HG02678 (cell line): ENCODE results near the gene AQP3.
A peak's percentile ranks its signal among the peaks of the same experiment; 100 is the strongest.
"Not testable (repeated sequence)": the region's sequence is repeated elsewhere in the genome, so short reads cannot be mapped to it uniquely, and the experiment has no call there.

Experiments
- ATAC-seq: cut with Tn5 transposase; IDR thresholded peaks from one replicate; pipeline ENCODE4 v1.9.1; 2021; ENCODE audit warnings: mild to moderate bottlenecking, moderate library complexity; ENCODE audit not compliant: unreplicated experiment

AQP3 gene

DNA sequence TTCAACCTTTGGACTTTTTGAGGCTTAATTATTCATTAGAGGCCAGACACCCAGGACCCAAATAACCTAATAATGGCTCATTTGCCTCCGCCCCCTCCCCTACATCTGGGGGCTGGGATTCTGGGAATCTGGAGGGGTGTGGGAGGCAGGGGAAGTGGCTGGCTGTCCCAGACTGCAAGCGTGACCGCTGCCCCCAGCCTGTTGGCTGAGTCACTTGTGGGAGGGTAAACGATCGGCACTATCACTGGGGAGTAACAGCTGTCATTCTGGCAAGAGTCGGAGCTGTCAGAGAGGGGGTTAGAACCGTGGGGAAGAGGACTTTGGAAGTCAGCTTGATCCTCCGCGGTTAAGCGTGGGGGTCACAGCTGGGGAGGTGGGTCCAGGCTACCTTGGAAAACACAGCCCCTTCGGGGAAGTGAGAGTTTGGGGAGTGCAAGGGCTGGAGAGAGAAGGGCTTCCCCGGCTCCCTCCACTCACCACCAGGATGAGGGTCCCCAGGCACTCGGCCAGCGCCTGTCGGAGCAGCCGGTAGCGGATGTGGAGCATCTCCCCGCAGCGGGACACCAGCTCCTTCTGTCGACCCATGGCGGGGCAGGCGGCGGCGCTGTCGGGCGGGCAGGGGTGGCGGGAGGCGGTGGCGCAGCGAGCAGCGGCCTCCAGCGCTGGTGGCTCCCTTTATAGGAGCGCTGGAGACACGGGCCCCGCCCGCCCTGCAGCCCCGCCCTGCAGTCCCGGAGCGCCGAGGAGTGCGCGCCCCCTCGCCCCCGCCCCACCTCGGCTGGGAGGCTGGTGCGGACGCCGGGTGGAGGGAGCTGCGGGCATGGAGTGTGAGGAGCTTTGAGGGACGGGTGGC is at the start of gene AQP3:
TSS of gene AQP3 (minus strand) at position 648 of the 853 bp plus-strand sequence. CDS start at position 585, 63 bp downstream.
- peak; percentile 31 for ATAC-seq

GRCh38 chr9:33493819-33494218 is 46.4 kb upstream of the AQP3 start:
- ATAC-seq, result not testable (repeated sequence)

GRCh38 chr9:33489066-33489465 is 41.7 kb upstream of the AQP3 start:
- no peak for ATAC-seq

DNA sequence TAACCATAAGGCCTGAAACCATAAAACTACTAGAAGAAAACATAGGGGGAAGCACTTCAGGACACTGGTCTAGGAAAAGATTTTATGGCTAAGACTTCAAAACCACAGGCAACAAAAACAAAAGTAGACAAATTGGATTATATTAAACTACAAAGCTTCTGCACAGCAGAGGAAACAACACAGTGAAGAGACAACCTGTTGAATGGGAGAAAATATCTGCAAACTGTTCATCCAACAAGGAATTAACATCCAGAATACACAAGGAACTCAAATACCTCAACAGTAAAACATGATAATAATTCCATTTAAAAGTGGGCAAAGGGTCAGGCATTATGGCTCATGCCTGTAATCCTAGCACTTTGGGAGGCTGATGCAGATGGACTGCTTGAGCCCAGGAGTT is 37.9 kb upstream of the AQP3 start:
- not testable (repeated sequence) for ATAC-seq

DNA sequence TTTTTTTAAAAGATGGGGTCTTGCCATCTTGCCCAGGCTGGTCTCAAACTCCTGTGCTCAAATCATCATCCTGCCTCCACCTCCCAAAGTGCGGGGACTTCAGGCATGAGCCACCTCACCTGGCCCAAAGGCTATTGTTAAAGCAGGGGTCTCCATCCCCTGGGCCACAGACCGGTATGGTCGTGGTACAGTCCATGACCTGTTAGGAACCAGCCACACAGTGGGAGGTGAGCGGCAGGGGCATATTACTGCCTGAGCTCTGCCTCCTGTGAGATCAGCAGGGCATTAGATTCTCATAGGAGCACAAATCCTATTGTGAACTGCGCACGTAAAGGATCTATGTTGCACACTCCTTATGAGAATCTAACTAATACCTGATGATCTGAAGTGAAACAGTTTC is 33.6 kb upstream of the AQP3 start:
- no peak for ATAC-seq

DNA sequence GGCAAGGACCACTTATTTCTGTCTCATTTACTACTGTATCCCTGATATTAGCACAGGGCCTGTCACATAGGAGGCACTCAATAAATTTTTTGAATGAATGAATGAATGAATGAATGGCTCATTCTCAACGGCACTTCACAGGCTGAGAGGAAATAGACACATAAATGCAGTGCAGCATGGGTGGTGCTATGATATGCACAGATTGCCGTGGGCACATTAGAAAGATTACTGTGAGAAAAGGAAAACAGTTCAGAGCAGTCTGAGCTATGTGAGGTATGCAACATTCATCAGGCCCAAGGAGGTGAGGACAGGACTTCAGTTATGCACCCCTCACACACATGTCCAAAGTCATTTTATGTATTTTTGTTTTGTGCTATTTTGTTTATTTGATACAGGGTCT is 32.7 kb upstream of the AQP3 start:
- ATAC-seq, result no peak

GRCh38 chr9:33476503-33476902 is 29.1 kb upstream of the AQP3 start:
- ATAC-seq, result no peak

DNA sequence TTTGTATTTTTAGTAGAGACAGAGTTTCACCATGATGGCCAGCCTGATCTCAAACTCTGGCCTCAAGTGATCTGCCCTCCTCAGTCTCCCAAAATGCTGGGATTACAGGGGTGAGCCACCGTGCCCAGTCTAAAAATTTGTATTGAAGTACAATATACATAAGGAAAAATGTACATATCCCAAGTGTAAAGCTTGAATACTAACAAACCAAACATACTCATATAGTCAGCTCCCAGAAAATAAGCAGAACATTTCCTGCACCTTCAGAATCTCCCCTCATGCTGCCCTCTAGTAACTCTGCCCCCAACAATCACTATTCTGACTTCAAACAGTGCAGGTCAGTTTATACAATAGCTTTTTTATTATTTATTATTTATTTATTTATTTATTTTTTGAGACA is 28.0 kb upstream of the AQP3 start:
- ATAC-seq, result no peak

DNA sequence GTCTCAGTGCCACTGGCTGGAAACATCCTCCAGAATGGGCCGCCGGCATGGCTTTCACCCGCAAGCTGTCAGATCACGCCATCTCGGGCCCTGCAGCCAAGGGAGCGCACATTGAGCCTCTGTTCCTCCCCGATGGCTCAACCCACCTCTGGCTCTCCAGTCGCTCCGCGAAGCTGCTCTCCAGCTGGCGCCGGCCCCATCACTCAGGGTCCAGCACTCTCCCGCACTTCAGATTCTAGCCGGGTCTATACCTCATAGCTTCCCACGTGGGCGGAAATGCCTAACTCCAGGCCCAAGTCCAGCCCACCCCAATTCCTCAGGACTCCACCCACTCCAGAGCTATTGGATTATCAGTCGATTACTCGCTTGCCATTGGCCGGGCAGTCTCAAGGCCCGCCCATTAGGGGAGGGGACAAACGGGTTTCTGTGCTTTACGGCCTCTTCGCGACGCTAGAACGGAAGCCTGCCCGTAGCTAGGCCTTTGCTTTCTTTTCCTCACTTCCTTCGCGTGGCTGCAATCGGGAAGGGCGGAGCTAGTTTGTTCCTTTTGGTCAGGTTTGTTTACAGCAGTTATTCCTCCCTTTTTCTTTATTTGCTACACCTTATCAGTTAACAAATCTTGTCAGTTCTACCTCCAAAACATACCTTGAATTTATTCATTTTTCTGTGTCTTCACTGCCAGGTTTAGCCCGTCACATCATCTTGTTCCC is 26.4 kb upstream of the AQP3 start, which contains the start of gene NOL6:
TSS of gene NOL6 (minus strand) at position 282 of the 710 bp plus-strand sequence. CDS start at position 200, 82 bp downstream.
- ATAC-seq, result peak; percentile 99

DNA sequence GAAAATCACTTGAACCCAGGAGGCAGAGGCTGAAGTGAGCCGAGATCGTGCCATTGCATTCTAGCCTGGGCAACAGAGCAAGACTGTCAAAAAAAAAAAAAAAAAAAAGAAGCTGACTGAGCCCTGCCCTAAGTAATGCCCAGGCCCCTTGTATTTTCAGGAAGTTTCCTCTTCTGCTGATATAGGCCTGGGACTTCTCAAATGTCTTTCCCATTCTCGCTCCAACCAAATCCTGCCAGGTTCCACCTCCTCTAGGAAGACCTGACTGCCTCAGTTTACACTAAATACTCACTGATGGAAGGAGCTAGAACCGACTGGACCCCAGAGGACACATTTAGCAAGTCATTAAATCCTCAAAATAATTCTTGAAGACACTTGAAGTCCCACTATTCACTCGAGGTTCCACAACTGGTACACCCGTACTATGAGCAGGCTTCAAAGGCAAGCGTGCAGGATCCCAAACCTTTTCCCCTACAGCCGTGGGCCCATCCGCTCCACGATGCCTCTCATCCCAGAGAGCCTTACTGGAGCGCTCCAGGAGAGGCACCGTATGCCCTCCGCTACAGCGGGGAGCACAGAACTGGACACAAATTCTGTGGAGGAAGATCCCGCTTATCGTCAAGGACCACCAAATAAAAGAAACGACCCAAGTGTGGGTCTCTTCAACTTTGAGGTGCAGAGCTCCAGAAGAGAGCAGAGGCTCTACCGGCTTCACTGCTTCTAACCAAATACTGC is 25.7 kb upstream of the AQP3 start:
- ATAC-seq, result no peak

GRCh38 chr9:33472171-33472880 is 24.9 kb upstream of the AQP3 start:
- no peak for ATAC-seq

- no peak for ATAC-seq
These were observed 24.0 kb upstream of the AQP3 start for GRCh38 chr9:33471361-33471760.

GRCh38 chr9:33469891-33470290 is 22.5 kb upstream of the AQP3 start:
- ATAC-seq, result no peak

DNA sequence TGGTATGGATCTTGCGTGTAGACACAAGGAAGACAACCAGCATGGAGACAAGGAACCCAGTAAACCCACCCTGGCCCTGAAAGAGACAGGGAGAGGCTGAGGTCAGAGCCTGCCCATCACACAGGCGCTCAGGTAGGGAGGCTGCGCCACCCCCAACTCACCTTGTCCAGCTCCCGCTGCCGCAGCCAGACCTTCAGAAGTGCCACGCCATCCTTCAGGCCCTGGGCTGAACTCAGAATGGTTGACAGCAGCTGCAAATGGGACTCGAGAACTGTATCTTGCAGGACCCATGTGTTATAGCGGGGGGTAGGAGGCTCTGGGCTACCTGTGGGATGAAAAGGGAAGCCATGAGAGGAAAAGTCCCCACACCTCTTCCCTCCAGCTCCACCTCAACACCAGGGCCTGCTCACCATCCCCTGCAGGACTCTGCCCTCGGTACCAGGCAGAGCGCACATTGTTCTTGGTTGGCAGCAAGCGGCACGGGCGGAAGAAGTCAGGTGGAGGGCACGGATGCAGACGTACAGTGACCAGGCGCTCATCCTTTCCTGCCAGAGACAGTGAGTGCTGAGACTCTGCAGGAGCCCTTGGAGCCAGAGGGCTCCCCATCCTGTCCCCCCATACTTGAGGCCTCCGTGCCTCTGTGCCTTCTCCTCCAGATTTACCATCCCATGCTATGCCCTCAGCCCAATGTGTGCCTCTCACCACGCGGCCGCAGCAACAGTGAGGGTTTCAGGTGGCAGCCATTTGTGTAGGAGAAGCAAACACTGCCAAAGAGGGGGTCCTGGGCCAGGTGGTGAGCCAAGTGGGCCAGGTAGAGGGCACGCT is 21.6 kb upstream of the AQP3 start:
- no peak for ATAC-seq

DNA sequence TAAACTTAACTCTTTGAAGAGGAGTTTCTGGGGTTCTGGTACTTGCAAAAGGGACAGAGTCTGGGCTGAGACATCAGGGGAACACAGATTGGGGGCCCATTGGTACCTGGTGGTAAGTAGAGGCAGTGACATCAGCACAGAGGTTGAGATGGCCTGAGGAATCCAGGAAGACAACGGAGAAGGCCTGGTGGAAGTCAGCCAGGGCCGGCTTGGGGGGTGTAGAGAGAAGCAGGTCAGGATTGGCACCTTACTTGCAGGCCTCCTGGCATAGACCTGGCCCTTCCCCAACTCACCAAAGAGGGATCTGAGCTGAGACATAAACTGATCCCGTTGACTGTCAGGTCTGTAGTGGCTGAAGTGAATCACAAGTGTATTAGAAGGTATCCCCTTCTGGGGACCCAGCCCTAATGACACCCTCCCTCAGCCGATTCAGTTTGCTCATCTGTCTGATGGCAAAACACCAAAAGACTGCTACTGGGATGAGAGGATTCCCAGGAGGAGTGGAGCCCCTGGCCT is 20.9 kb upstream of the AQP3 start:
- ATAC-seq, result no peak

- no peak for ATAC-seq
These were observed 20.1 kb upstream of the AQP3 start for GRCh38 chr9:33467526-33467925.

- peak; percentile 55 for ATAC-seq
These were observed 19.4 kb upstream of the AQP3 start for GRCh38 chr9:33466565-33467495.
